ENCODE measurements around the gene BRD7. TPM values are rescaled to one million over a fixed set of nuclear protein-coding genes. Genes with fewer than 3 reads are reported as not detected.

The BRD7 gene
- total RNA-seq, 4 donors from 2014 or later = 29.9 to 58.0 (median 38.5) TPM

- no peaks in the 10 kb centered on the region for H3K27me3 ChIP-seq
- intact Hi-C loops (cut with DNase I; ENCODE audit: low total_unique reads) (no loop called here), in situ Hi-C loops (cut with MboI; ENCODE audit: low pct_ligation_motif_present in 1 of 4, low pct_unique_long_range_greater_than_20kb in 1 of 4, low sequenced_read_pairs in 3 of 4) (no loop called here)
- no peak for DNase-seq
- TF ChIP-seq POLR2A (IDR thresholded peaks at IDR 0.05) = no peak
- TF ChIP-seq POLR2AphosphoS5 (IDR thresholded peaks at IDR 0.05) = no peak
- TF ChIP-seq EP300 (IDR thresholded peaks at IDR 0.05; ENCODE audit: low read depth) = no peak
- TF ChIP-seq, protein P1, sequence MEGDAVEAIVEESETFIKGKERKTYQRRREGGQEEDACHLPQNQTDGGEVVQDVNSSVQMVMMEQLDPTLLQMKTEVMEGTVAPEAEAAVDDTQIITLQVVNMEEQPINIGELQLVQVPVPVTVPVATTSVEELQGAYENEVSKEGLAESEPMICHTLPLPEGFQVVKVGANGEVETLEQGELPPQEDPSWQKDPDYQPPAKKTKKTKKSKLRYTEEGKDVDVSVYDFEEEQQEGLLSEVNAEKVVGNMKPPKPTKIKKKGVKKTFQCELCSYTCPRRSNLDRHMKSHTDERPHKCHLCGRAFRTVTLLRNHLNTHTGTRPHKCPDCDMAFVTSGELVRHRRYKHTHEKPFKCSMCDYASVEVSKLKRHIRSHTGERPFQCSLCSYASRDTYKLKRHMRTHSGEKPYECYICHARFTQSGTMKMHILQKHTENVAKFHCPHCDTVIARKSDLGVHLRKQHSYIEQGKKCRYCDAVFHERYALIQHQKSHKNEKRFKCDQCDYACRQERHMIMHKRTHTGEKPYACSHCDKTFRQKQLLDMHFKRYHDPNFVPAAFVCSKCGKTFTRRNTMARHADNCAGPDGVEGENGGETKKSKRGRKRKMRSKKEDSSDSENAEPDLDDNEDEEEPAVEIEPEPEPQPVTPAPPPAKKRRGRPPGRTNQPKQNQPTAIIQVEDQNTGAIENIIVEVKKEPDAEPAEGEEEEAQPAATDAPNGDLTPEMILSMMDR (IDR thresholded peaks at IDR 0.05) = no peak
- no peak overlapping the region for H3K4me3 ChIP-seq
- WGBS, 2 donors (ENCODE audit: low coverage in 1 of 2) = 20 to 94% methylated on average over 1 to 9 of the region's 12 CpGs
- peaks cover 6 to 21% (median 14%) of the 10 kb centered on the region in 4 donors for H3K4me1 ChIP-seq
- no peak overlapping the region for H3K27ac ChIP-seq
- no peaks in the 10 kb centered on the region for H3K9me3 ChIP-seq
- H3K36me3 ChIP-seq = no peaks in the 10 kb centered on the region
Measured at GRCh38 chr16:50299508-50300105, 69.2 kb downstream of the BRD7 start.

- intact Hi-C loops (cut with DNase I; ENCODE audit: low total_unique reads) (no loop called here), in situ Hi-C loops (cut with MboI; ENCODE audit: low pct_ligation_motif_present in 1 of 4, low pct_unique_long_range_greater_than_20kb in 1 of 4, low sequenced_read_pairs in 3 of 4) (no loop called here)
- Histone ChIP-seq H3K27me3 (no peaks in the 10 kb centered on the region), H3K36me3 (no peaks in the 10 kb centered on the region), H3K4me1 (peaks cover 6 to 21% (median 14%) of the 10 kb centered on the region in 4 donors), H3K9me3 (no peaks in the 10 kb centered on the region), H3K4me3 (no peak overlapping the region), H3K27ac (no peak overlapping the region)
- DNase-seq = no peak
- TF ChIP-seq, protein P1 (IDR thresholded peaks at IDR 0.05) = no peak
- no peak for TF ChIP-seq POLR2AphosphoS5 (IDR thresholded peaks at IDR 0.05)
- no peak for TF ChIP-seq POLR2A (IDR thresholded peaks at IDR 0.05)
- no peak for TF ChIP-seq EP300 (IDR thresholded peaks at IDR 0.05; ENCODE audit: low read depth)
- 82 to 100% methylated on average over 4 to 28 of the region's 29 CpGs for WGBS, 2 donors (ENCODE audit: low coverage in 1 of 2)
Measured at GRCh38 chr16:50298591-50299507, 69.9 kb downstream of the BRD7 start.

DNA sequence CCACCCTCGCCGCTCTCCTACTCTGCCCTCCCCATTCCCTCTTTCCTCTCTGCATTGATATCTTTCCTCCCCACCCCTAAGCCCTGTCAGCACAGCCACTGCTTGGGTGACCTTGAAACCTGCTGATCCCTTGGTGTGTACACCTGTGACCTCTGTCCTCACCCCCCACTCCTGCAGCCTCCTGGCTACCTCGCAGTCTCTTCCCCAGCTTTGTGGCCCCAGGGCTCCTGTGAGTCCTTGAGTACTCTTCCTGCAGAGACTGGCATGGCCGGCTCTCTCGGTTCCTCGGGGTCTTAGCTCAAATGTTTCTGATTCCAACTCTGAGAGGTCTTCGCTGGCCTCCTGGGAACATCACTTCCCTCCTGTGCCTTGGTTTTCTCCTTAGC is 70.7 kb downstream of the BRD7 start:
- Histone ChIP-seq H3K4me1 (peaks cover 6 to 21% (median 14%) of the 10 kb centered on the region in 4 donors), H3K9me3 (no peaks in the 10 kb centered on the region), H3K27ac (no peak overlapping the region), H3K36me3 (no peaks in the 10 kb centered on the region), H3K4me3 (no peak overlapping the region), H3K27me3 (no peaks in the 10 kb centered on the region)
- intact Hi-C loops (cut with DNase I; ENCODE audit: low total_unique reads) = no loop called here
- DNase-seq = no peak
- in situ Hi-C loops (cut with MboI; ENCODE audit: low pct_ligation_motif_present in 1 of 4, low pct_unique_long_range_greater_than_20kb in 1 of 4, low sequenced_read_pairs in 3 of 4) = no loop called here
- TF ChIP-seq POLR2AphosphoS5 (IDR thresholded peaks at IDR 0.05) (no peak), EP300 (IDR thresholded peaks at IDR 0.05; ENCODE audit: low read depth) (no peak), POLR2A (IDR thresholded peaks at IDR 0.05) (no peak)
- TF ChIP-seq, protein P1 (IDR thresholded peaks at IDR 0.05) = no peak
- WGBS, 2 donors (ENCODE audit: low coverage in 1 of 2) = 93 to 94% methylated on average over 4 to 7 of the region's 7 CpGs

DNA sequence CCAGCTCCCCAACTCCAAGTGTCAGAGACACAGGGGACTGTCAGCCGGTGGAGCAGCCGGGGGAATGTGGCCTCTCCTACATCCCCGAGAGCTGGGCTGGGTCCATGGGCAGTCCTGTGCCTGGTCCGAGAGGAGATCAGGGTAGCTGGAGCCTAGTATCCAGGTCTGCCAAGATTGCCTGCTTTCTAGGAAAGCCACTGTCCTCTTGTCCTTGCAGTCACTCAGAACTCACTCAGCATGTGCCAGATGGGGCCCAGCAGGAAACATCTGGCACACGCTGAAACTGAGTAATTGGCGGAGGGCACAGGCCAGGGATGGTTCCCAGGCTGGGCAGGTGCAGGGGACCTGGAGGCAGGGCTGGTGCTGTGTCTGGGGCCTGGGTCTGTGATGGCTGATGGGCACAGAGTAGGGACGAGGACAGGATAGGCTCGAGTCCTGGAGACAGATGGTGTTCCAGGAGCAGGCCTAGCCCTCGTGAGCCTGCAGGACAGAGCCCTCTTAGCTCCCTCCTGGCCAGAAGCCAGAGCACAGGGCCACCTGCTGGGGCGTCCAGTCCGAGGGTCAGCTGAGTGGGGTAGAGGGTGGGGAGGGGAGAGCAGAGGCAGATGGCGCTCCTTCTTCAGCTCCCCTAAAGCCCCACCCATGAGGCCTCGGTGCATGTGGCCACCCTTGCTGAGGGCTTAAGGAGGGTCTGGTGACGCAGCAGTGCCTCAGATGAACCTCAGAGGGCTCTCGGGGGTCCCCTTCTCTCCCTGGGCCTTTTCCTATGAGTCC is 71.3 kb downstream of the BRD7 start:
- no peaks in the 10 kb centered on the region for H3K27me3 ChIP-seq
- no peaks in the 10 kb centered on the region for H3K36me3 ChIP-seq
- H3K9me3 ChIP-seq = no peaks in the 10 kb centered on the region
- in situ Hi-C loops (cut with MboI; ENCODE audit: low pct_ligation_motif_present in 1 of 4, low pct_unique_long_range_greater_than_20kb in 1 of 4, low sequenced_read_pairs in 3 of 4) (no loop called here), intact Hi-C loops (cut with DNase I; ENCODE audit: low total_unique reads) (no loop called here)
- WGBS, 2 donors (ENCODE audit: low coverage in 1 of 2) = 75 to 79% methylated on average over 2 to 15 of the region's 15 CpGs
- peaks cover 6 to 16% (median 11%) of the 10 kb centered on the region in 4 donors for H3K4me1 ChIP-seq
- H3K4me3 ChIP-seq = no peak overlapping the region
- peak; percentile 5 for DNase-seq
- H3K27ac ChIP-seq = no peak overlapping the region
- TF ChIP-seq, protein P1 (IDR thresholded peaks at IDR 0.05) = no peak
- TF ChIP-seq EP300 (IDR thresholded peaks at IDR 0.05; ENCODE audit: low read depth) (no peak), POLR2A (IDR thresholded peaks at IDR 0.05) (no peak), POLR2AphosphoS5 (IDR thresholded peaks at IDR 0.05) (no peak)

Data from transverse colon (tissue), 4 donors.